ENCODE measurements around the gene ATRN. TPM values are rescaled to one million over a fixed set of nuclear protein-coding genes. Genes with fewer than 3 reads are reported as not detected.

ATRN gene
- total RNA-seq, 2 experiments from 2014 or later, result 0.09 to 4.5 TPM

- no peaks in the 10 kb centered on the region for H3K36me3 ChIP-seq (ENCODE audit: insufficient read depth, low read length)
- no peaks in the 10 kb centered on the region for H3K9me3 ChIP-seq (ENCODE audit: low read length)
- no peak overlapping the region for H3K4me3 ChIP-seq (ENCODE audit: low read depth, low read length, poor library complexity, severe bottlenecking)
- H3K27ac ChIP-seq (ENCODE audit: low read depth, low read length, poor library complexity, severe bottlenecking), result no peak overlapping the region
- TF ChIP-seq CTCF (conservative IDR thresholded peaks at IDR 0.05; ENCODE audit: low read length) (no peak), EZH2phosphoT487 (IDR thresholded peaks at IDR 0.05; ENCODE audit: borderline replicate concordance, low read depth, low read length) (no peak)
- no peaks in the 10 kb centered on the region for H4K20me1 ChIP-seq (ENCODE audit: insufficient read depth, low read length)
- ChIA-PET CTCF (ENCODE audit: unreplicated experiment) (no interaction called here), POLR2A (interaction anchor here (0.6 kb wide), 1 partner anchor 9 kb away, joined by 5 read pairs; no protein-coding TSS in a partner anchor)
- H3K4me2 ChIP-seq (ENCODE audit: low read length), result no peak overlapping the region
- no TSS peak for BruUV-seq (replicated peaks)
- no peaks in the 10 kb centered on the region for H3K9me2 ChIP-seq (ENCODE audit: insufficient read depth, low read length)
- no peak overlapping the region for H2AFZ ChIP-seq (ENCODE audit: low read length)
- DNase-seq (ENCODE audit: low spot score), result no peak
- H3K4me1 ChIP-seq (ENCODE audit: insufficient read depth, low read length, poor library complexity, severe bottlenecking), result no peaks in the 10 kb centered on the region
- H3K79me2 ChIP-seq (ENCODE audit: insufficient read depth, low read depth, low read length), result no peaks in the 10 kb centered on the region
- intact Hi-C loops (cut with micrococcal nuclease; ENCODE audit: unreplicated experiment), result no loop called here
These were observed 71.3 kb downstream of the ATRN start for GRCh38 chr20:3541887-3542721.

GRCh38 chr20:3543901-3544507 lies 73.2 kb downstream of the ATRN start:
- no peaks in the 10 kb centered on the region for H3K79me2 ChIP-seq (ENCODE audit: insufficient read depth, low read depth, low read length)
- intact Hi-C loops (cut with micrococcal nuclease; ENCODE audit: unreplicated experiment), result no loop called here
- H3K9me2 ChIP-seq (ENCODE audit: insufficient read depth, low read length), result no peaks in the 10 kb centered on the region
- BruUV-seq (replicated peaks), result no TSS peak
- POLR2A ChIA-PET, result no interaction called here
- H3K27ac ChIP-seq (ENCODE audit: low read depth, low read length, poor library complexity, severe bottlenecking), result no peak overlapping the region
- DNase-seq (ENCODE audit: low spot score), result no peak
- H3K4me1 ChIP-seq (ENCODE audit: insufficient read depth, low read length, poor library complexity, severe bottlenecking), result no peaks in the 10 kb centered on the region
- no peaks in the 10 kb centered on the region for H3K36me3 ChIP-seq (ENCODE audit: insufficient read depth, low read length)
- TF ChIP-seq CTCF (conservative IDR thresholded peaks at IDR 0.05; ENCODE audit: low read length) (no peak), EZH2phosphoT487 (IDR thresholded peaks at IDR 0.05; ENCODE audit: borderline replicate concordance, low read depth, low read length) (no peak)
- no peak overlapping the region for H3K4me2 ChIP-seq (ENCODE audit: low read length)
- H3K4me3 ChIP-seq (ENCODE audit: low read depth, low read length, poor library complexity, severe bottlenecking), result no peak overlapping the region
- no peaks in the 10 kb centered on the region for H4K20me1 ChIP-seq (ENCODE audit: insufficient read depth, low read length)
- CTCF ChIA-PET (ENCODE audit: unreplicated experiment), result no interaction called here
- no peaks in the 10 kb centered on the region for H3K9me3 ChIP-seq (ENCODE audit: low read length)
- H2AFZ ChIP-seq (ENCODE audit: low read length), result no peak overlapping the region

- Histone ChIP-seq H3K9me2 (ENCODE audit: insufficient read depth, low read length) (no peaks in the 10 kb centered on the region), H3K4me3 (ENCODE audit: low read depth, low read length, poor library complexity, severe bottlenecking) (no peak overlapping the region), H3K9me3 (ENCODE audit: low read length) (no peaks in the 10 kb centered on the region), H3K79me2 (ENCODE audit: insufficient read depth, low read depth, low read length) (no peaks in the 10 kb centered on the region), H2AFZ (ENCODE audit: low read length) (no peak overlapping the region), H3K36me3 (ENCODE audit: insufficient read depth, low read length) (no peaks in the 10 kb centered on the region), H4K20me1 (ENCODE audit: insufficient read depth, low read length) (no peaks in the 10 kb centered on the region), H3K27ac (ENCODE audit: low read depth, low read length, poor library complexity, severe bottlenecking) (no peak overlapping the region), H3K4me1 (ENCODE audit: insufficient read depth, low read length, poor library complexity, severe bottlenecking) (no peaks in the 10 kb centered on the region), H3K4me2 (ENCODE audit: low read length) (no peak overlapping the region)
- no peak for TF ChIP-seq EZH2phosphoT487 (IDR thresholded peaks at IDR 0.05; ENCODE audit: borderline replicate concordance, low read depth, low read length)
- no peak for TF ChIP-seq CTCF (conservative IDR thresholded peaks at IDR 0.05; ENCODE audit: low read length)
- intact Hi-C loops (cut with micrococcal nuclease; ENCODE audit: unreplicated experiment), result no loop called here
- CTCF ChIA-PET (ENCODE audit: unreplicated experiment), result no interaction called here
- POLR2A ChIA-PET, result no interaction called here
- DNase-seq (ENCODE audit: low spot score), result no peak
- no TSS peak for BruUV-seq (replicated peaks)
These were observed 74.6 kb downstream of the ATRN start for GRCh38 chr20:3545401-3545925.

Measured in OCI-LY7 (cell line).